GM12878 (cell line): Measurements from ENCODE around the gene OR52E6. TPM values are rescaled to one million over a fixed set of nuclear protein-coding genes. Genes with fewer than 3 reads are reported as not detected.

ENCODE experiments used
- ATAC-seq: fragments of 200-7000 bp; cut with Tn5 transposase; 3 replicates; pipeline ENCODE4 v1.9.1; 2020; ENCODE audit warnings: mild to moderate bottlenecking, moderate library complexity
- BruUV-seq: library from RNA; stranded (reverse); fragments of 400-500 nt; replicated peaks from 2 replicates; lab custom pipeline; 2021; lab: Mats Ljungman, UMichigan
- CTCF ChIA-PET: fragments of 300-600 bp; sonication (Branson Sonifier 250); formaldehyde crosslinking; extraction: SDS; loops from one replicate; lab custom pipeline; 2021; ENCODE audit warnings: inconsistent platforms; lab: Yijun Ruan, JAX
- POLR2A ChIA-PET: fragments of 350-600 bp; formaldehyde crosslinking; extraction: SDS; loops from one replicate; lab custom pipeline; 2021; ENCODE audit warnings: inconsistent platforms; lab: Charles Lee
- RAD21 ChIA-PET: fragments of 300-600 bp; sonication (Branson Sonifier 250); formaldehyde crosslinking; loops from one replicate; lab custom pipeline; 2023; ENCODE audit warnings: antibody characterized with exemption; ENCODE audit not compliant: unreplicated experiment; lab: Charles Lee
- SMC1A ChIA-PET: fragments of 300-600 bp; sonication (Branson Sonifier 250); formaldehyde crosslinking; loops from one replicate; lab custom pipeline; 2023; ENCODE audit not compliant: unreplicated experiment, uncharacterized antibody; lab: Charles Lee
- DNase-seq: peaks from one replicate; pipeline ENCODE4 v3.0.0-alpha.2; 2011; ENCODE audit warnings: low read depth, low spot score
- FAIRE-seq: peaks from 3 replicates; lab custom pipeline; 2011; peaks lifted over from hg19 to GRCh38; lab: Jason Lieb, UNC
- H2AFZ ChIP-seq: 2 replicates; pipeline ENCODE4 v1.6.0; 2011; ENCODE audit warnings: low read depth, low read length, control low read depth; ENCODE audit not compliant: control insufficient read depth
- H3K27ac ChIP-seq: 2 replicates; pipeline ENCODE4 v1.5.1; 2011; ENCODE audit warnings: control low read depth; ENCODE audit not compliant: control insufficient read depth, insufficient read depth
- H3K27me3 ChIP-seq, 2 experiments: replicated peaks in 1 of 2; 2 replicates each; pipeline versions ENCODE4 v1.6.0 to v1.6.1; 2011; ENCODE audit warnings: low read length in 1 of 2; ENCODE audit not compliant: control insufficient read depth in 2 of 2, insufficient read depth in 2 of 2
- H3K36me3 ChIP-seq, 2 experiments: 2 replicates each; pipeline ENCODE4 v1.5.1; 2011; ENCODE audit warnings: low read length in 1 of 2; ENCODE audit not compliant: control insufficient read depth in 2 of 2, insufficient read depth in 2 of 2
- H3K4me1 ChIP-seq: 2 replicates; pipeline ENCODE4 v1.6.1; 2011; ENCODE audit warnings: mild to moderate bottlenecking, low read length, moderate library complexity, mixed read lengths; ENCODE audit not compliant: control insufficient read depth, insufficient read depth
- H3K4me2 ChIP-seq: 2 replicates; pipeline ENCODE4 v1.6.0; 2011; ENCODE audit warnings: control low read depth; ENCODE audit not compliant: control insufficient read depth, insufficient read depth
- H3K4me3 ChIP-seq: fragments of 200-600 bp; sonication (generic); 2 replicates; pipeline ENCODE4 v1.5.1; 2016
- H3K79me2 ChIP-seq: 2 replicates; pipeline ENCODE4 v1.6.0; 2011; ENCODE audit warnings: low read length; ENCODE audit not compliant: control insufficient read depth, insufficient read depth
- H3K9ac ChIP-seq: 2 replicates; pipeline ENCODE4 v1.8.0; 2011; ENCODE audit warnings: low read length, control low read depth, mixed read lengths; ENCODE audit not compliant: control insufficient read depth, insufficient read depth
- H3K9me3 ChIP-seq: replicated peaks from 3 replicates; pipeline ENCODE4 v1.5.1; 2011; ENCODE audit warnings: mild to moderate bottlenecking, low read length; ENCODE audit not compliant: control insufficient read depth, insufficient read depth
- H4K20me1 ChIP-seq: 2 replicates; pipeline ENCODE4 v1.6.0; 2011; ENCODE audit not compliant: control insufficient read depth, insufficient read depth
- SRF ChIP-seq, 2 experiments: IDR thresholded peaks; 2 replicates each; pipeline ENCODE4 v1.6.1; 2011; ENCODE audit warnings: low read depth in 2 of 2, low read length in 2 of 2, mild to moderate bottlenecking in 1 of 2, moderate library complexity in 1 of 2
- WGBS: methylation state at CpG from one replicate; pipeline ENCODE4 v1.1.6; 2016; ENCODE audit warnings: low lambda C conversion rate; ENCODE audit not compliant: insufficient replicate concordance, insufficient coverage; ENCODE audit errors: missing lambda C conversion rate; 5-methylcytosine and 5-hydroxymethylcytosine counted together
- in situ Hi-C: fragments of 300-500 bp; cut with MboI; formaldehyde crosslinking; loops from 9 replicates; pipeline ENCODE4 v1.14.3; 2018; ENCODE audit warnings: mixed read lengths
- intact Hi-C: fragments of 100-400 bp; cut with micrococcal nuclease; formaldehyde crosslinking; loops from one replicate; pipeline ENCODE4 v1.14.2; 2022; ENCODE audit not compliant: unreplicated experiment
- polyA plus RNA-seq, 11 experiments: library from polyadenylated mRNA; depleted of rRNA in 4 of 11; unstranded in 6 of 11; stranded (reverse) in 5 of 11; fragments of >200 nt; fragmentation: Nextera tagmentation in 4 of 11; fragmentation: Illumina TruSeq in 1 of 11; extraction: Ambion mirVana in 4 of 11; extraction: Trizol in 1 of 11; gene quantifications; 1 replicate in 1 of 11; 2 replicates in 10 of 11; pipeline versions ENCODE4 v1.2.1 to v1.2.3, GENCODE V29; 2011 to 2016; ENCODE audit warnings: inconsistent platforms in 2 of 11, missing spikeins in 2 of 11, low read depth in 1 of 11
- total RNA-seq, 4 experiments: library from RNA; depleted of rRNA in 3 of 4; stranded (reverse); fragments of >200 nt in 3 of 4; fragmentation: Illumina TruSeq in 1 of 4; extraction: Trizol in 1 of 4; gene quantifications; 2 replicates each; pipeline versions ENCODE4 v1.2.1 to v1.2.3, GENCODE V29; 2013 to 2021
- TF ChIP-seq, protein P1 (sequence below): IDR thresholded peaks from 2 replicates; pipeline ENCODE4 v1.6.1; 2012; ENCODE audit warnings: mild to moderate bottlenecking, low read depth, low read length

Gene OR52E6
- total and polyA plus RNA-seq, 10 of the 15 experiments (the other 5 are each of a cell fraction or from before 2014, with no cell fraction given), result not detected

DNA sequence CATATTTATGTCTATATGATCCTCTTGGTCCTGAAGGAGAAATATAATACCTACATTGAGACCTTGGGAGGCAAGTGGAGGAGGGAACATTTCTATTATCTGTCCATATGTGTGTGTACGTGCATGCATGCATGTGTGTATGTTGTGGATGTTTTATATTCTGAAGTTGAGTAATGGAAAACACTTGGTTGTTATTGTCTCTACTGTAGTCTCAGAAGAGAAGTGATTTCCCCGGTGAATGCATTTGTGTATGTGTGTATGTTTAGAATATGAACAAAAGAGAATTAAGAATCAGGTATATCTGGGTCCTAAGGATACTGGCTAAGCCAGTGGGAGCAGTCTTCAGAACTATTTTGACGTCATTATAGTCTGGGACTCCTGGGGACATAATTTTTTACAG lies 50.5 kb downstream of the OR52E6 start, which contains the start of gene OR52N1:
Gene OR52N1 (minus strand): TSS at position 101 of the 400 bp plus-strand sequence. CDS start 2,449 bp downstream, outside the sequence.
- Histone ChIP-seq H3K27me3 (no peaks in the 10 kb centered on the region), H3K4me1 (no peaks in the 10 kb centered on the region), H3K79me2 (no peaks in the 10 kb centered on the region), H3K4me3 (no peak within 1 kb of the TSS), H2AFZ (no peak within 1 kb of the TSS), H4K20me1 (no peaks in the 10 kb centered on the region), H3K4me2 (no peak within 1 kb of the TSS), H3K9ac (no peak within 1 kb of the TSS), H3K36me3 (no peaks in the 10 kb centered on the region), H3K9me3 (no peaks in the 10 kb centered on the region), H3K27ac (no peak within 1 kb of the TSS)
- ChIA-PET CTCF (no interaction called here), RAD21 (no interaction called here), SMC1A (no interaction called here), POLR2A (no interaction called here)
- ATAC-seq (no peak), FAIRE-seq (no peak), DNase-seq (no peak)
- no TSS peak for BruUV-seq
- TF ChIP-seq SRF (IDR thresholded peaks at IDR 0.05; ENCODE audit: low read depth in 2 of 2, low read length in 2 of 2), result no peak
- TF ChIP-seq, protein P1, sequence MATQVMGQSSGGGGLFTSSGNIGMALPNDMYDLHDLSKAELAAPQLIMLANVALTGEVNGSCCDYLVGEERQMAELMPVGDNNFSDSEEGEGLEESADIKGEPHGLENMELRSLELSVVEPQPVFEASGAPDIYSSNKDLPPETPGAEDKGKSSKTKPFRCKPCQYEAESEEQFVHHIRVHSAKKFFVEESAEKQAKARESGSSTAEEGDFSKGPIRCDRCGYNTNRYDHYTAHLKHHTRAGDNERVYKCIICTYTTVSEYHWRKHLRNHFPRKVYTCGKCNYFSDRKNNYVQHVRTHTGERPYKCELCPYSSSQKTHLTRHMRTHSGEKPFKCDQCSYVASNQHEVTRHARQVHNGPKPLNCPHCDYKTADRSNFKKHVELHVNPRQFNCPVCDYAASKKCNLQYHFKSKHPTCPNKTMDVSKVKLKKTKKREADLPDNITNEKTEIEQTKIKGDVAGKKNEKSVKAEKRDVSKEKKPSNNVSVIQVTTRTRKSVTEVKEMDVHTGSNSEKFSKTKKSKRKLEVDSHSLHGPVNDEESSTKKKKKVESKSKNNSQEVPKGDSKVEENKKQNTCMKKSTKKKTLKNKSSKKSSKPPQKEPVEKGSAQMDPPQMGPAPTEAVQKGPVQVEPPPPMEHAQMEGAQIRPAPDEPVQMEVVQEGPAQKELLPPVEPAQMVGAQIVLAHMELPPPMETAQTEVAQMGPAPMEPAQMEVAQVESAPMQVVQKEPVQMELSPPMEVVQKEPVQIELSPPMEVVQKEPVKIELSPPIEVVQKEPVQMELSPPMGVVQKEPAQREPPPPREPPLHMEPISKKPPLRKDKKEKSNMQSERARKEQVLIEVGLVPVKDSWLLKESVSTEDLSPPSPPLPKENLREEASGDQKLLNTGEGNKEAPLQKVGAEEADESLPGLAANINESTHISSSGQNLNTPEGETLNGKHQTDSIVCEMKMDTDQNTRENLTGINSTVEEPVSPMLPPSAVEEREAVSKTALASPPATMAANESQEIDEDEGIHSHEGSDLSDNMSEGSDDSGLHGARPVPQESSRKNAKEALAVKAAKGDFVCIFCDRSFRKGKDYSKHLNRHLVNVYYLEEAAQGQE, result no peak
- 11% methylated on average over 3 of the region's 3 CpGs for WGBS
- intact Hi-C loops, result no loop called here
- in situ Hi-C loops, result no loop called here

Other genes starting within 250 kb of the OR52E6 start
Only the 7 nearest of the 17 such genes appear.
- 0.85 and 1.3 TPM in 2 replicates for gene OR52N4, start 87.7 kb downstream of the OR52E6 start, total RNA-seq (2014; rRNA removed)
- gene OR52N4, start 87.7 kb downstream of the OR52E6 start, total RNA-seq (2014; rRNA removed; fragmentation: Illumina TruSeq; extraction: Trizol), result 0.67 and 0.83 TPM in 2 replicates
- gene OR52N4, start 87.7 kb downstream of the OR52E6 start, total RNA-seq (2021), result 0.37 and 0.41 TPM in 2 replicates
- 8.6 and 9.4 TPM in 2 replicates for gene OR52N4, start 87.7 kb downstream of the OR52E6 start, polyA plus RNA-seq (2011; rRNA removed)
- 0.76 and 1.7 TPM in 2 replicates for gene OR52N4, start 87.7 kb downstream of the OR52E6 start, polyA plus RNA-seq (2014; fragmentation: Illumina TruSeq; extraction: Trizol)
- under 1 TPM; 0.16 to 0.35 TPM for gene OR52N4, start 87.7 kb downstream of the OR52E6 start, polyA plus RNA-seq (2014; fragmentation: Nextera tagmentation; extraction: Ambion mirVana)
- gene OR52N4, start 87.7 kb downstream of the OR52E6 start, polyA plus RNA-seq (2014; rRNA removed), result 0.33 and 1.2 TPM in 2 replicates
- gene OR52N4, start 87.7 kb downstream of the OR52E6 start, polyA plus RNA-seq (2016; fragmentation: Nextera tagmentation; extraction: Ambion mirVana), result under 1 TPM in 1 of 2 experiments, not detected in 1; 0.21 TPM
- not detected in 2 replicates for gene OR52N5, start 58.5 kb downstream of the OR52E6 start, total RNA-seq (2014; rRNA removed)
- not detected in 2 replicates for gene OR52N5, start 58.5 kb downstream of the OR52E6 start, total RNA-seq (2014; rRNA removed; fragmentation: Illumina TruSeq; extraction: Trizol)
- not detected in 2 replicates for gene OR52N5, start 58.5 kb downstream of the OR52E6 start, total RNA-seq (2021)
- gene OR52N5, start 58.5 kb downstream of the OR52E6 start, polyA plus RNA-seq (2011; rRNA removed), result not detected in 2 replicates
- gene OR52N5, start 58.5 kb downstream of the OR52E6 start, polyA plus RNA-seq (2014; fragmentation: Illumina TruSeq; extraction: Trizol), result not detected in 2 replicates
- gene OR52N5, start 58.5 kb downstream of the OR52E6 start, polyA plus RNA-seq (2014; fragmentation: Nextera tagmentation; extraction: Ambion mirVana), result not detected
- gene OR52N5, start 58.5 kb downstream of the OR52E6 start, polyA plus RNA-seq (2014; rRNA removed), result not detected in 2 replicates
- gene OR52N5, start 58.5 kb downstream of the OR52E6 start, polyA plus RNA-seq (2016; fragmentation: Nextera tagmentation; extraction: Ambion mirVana), result not detected
- gene OR52N1, start 50.6 kb downstream of the OR52E6 start, total RNA-seq (2014; rRNA removed), result not detected in 2 replicates
- gene OR52N1, start 50.6 kb downstream of the OR52E6 start, total RNA-seq (2014; rRNA removed; fragmentation: Illumina TruSeq; extraction: Trizol), result not detected in 2 replicates
- not detected in 2 replicates for gene OR52N1, start 50.6 kb downstream of the OR52E6 start, total RNA-seq (2021)
- gene OR52N1, start 50.6 kb downstream of the OR52E6 start, polyA plus RNA-seq (2011; rRNA removed), result 0.04 and 0.13 TPM in 2 replicates
- gene OR52N1, start 50.6 kb downstream of the OR52E6 start, polyA plus RNA-seq (2014; fragmentation: Illumina TruSeq; extraction: Trizol), result not detected in 2 replicates
- gene OR52N1, start 50.6 kb downstream of the OR52E6 start, polyA plus RNA-seq (2014; fragmentation: Nextera tagmentation; extraction: Ambion mirVana), result not detected
- gene OR52N1, start 50.6 kb downstream of the OR52E6 start, polyA plus RNA-seq (2014; rRNA removed), result not detected in 2 replicates
- not detected for gene OR52N1, start 50.6 kb downstream of the OR52E6 start, polyA plus RNA-seq (2016; fragmentation: Nextera tagmentation; extraction: Ambion mirVana)
- 0.11 TPM in 1 of 2 replicates, not detected in the other for gene OR52N2, start 33.0 kb downstream of the OR52E6 start, total RNA-seq (2014; rRNA removed)
- gene OR52N2, start 33.0 kb downstream of the OR52E6 start, total RNA-seq (2014; rRNA removed; fragmentation: Illumina TruSeq; extraction: Trizol), result not detected in 2 replicates
- gene OR52N2, start 33.0 kb downstream of the OR52E6 start, total RNA-seq (2021), result not detected in 2 replicates
- gene OR52N2, start 33.0 kb downstream of the OR52E6 start, polyA plus RNA-seq (2011; rRNA removed), result 0.42 and 0.52 TPM in 2 replicates
- 0.06 TPM in 1 of 2 replicates, not detected in the other for gene OR52N2, start 33.0 kb downstream of the OR52E6 start, polyA plus RNA-seq (2014; fragmentation: Illumina TruSeq; extraction: Trizol)
- under 1 TPM; 0.24 to 0.40 TPM for gene OR52N2, start 33.0 kb downstream of the OR52E6 start, polyA plus RNA-seq (2014; fragmentation: Nextera tagmentation; extraction: Ambion mirVana)
- 0.15 TPM in 1 of 2 replicates, not detected in the other for gene OR52N2, start 33.0 kb downstream of the OR52E6 start, polyA plus RNA-seq (2014; rRNA removed)
- gene OR52N2, start 33.0 kb downstream of the OR52E6 start, polyA plus RNA-seq (2016; fragmentation: Nextera tagmentation; extraction: Ambion mirVana), result not detected
- not detected in 2 replicates for gene OR52E8, start 15.8 kb upstream of the OR52E6 start, total RNA-seq (2014; rRNA removed)
- gene OR52E8, start 15.8 kb upstream of the OR52E6 start, total RNA-seq (2014; rRNA removed; fragmentation: Illumina TruSeq; extraction: Trizol), result not detected in 2 replicates
- gene OR52E8, start 15.8 kb upstream of the OR52E6 start, total RNA-seq (2021), result not detected in 2 replicates
- gene OR52E8, start 15.8 kb upstream of the OR52E6 start, polyA plus RNA-seq (2011; rRNA removed), result not detected in 2 replicates
- gene OR52E8, start 15.8 kb upstream of the OR52E6 start, polyA plus RNA-seq (2014; fragmentation: Illumina TruSeq; extraction: Trizol), result not detected in 2 replicates
- not detected for gene OR52E8, start 15.8 kb upstream of the OR52E6 start, polyA plus RNA-seq (2014; fragmentation: Nextera tagmentation; extraction: Ambion mirVana)
- gene OR52E8, start 15.8 kb upstream of the OR52E6 start, polyA plus RNA-seq (2014; rRNA removed), result not detected in 2 replicates
- gene OR52E8, start 15.8 kb upstream of the OR52E6 start, polyA plus RNA-seq (2016; fragmentation: Nextera tagmentation; extraction: Ambion mirVana), result not detected
- gene OR52E4, start 38.7 kb upstream of the OR52E6 start, total RNA-seq (2014; rRNA removed), result not detected in 2 replicates
- gene OR52E4, start 38.7 kb upstream of the OR52E6 start, total RNA-seq (2014; rRNA removed; fragmentation: Illumina TruSeq; extraction: Trizol), result not detected in 2 replicates
- not detected in 2 replicates for gene OR52E4, start 38.7 kb upstream of the OR52E6 start, total RNA-seq (2021)
- gene OR52E4, start 38.7 kb upstream of the OR52E6 start, polyA plus RNA-seq (2011; rRNA removed), result not detected in 2 replicates
- not detected in 2 replicates for gene OR52E4, start 38.7 kb upstream of the OR52E6 start, polyA plus RNA-seq (2014; fragmentation: Illumina TruSeq; extraction: Trizol)
- gene OR52E4, start 38.7 kb upstream of the OR52E6 start, polyA plus RNA-seq (2014; fragmentation: Nextera tagmentation; extraction: Ambion mirVana), result not detected
- not detected in 2 replicates for gene OR52E4, start 38.7 kb upstream of the OR52E6 start, polyA plus RNA-seq (2014; rRNA removed)
- not detected for gene OR52E4, start 38.7 kb upstream of the OR52E6 start, polyA plus RNA-seq (2016; fragmentation: Nextera tagmentation; extraction: Ambion mirVana)
- gene OR52E5, start 51.3 kb upstream of the OR52E6 start, total RNA-seq (2014; rRNA removed), result not detected in 2 replicates
- gene OR52E5, start 51.3 kb upstream of the OR52E6 start, total RNA-seq (2014; rRNA removed; fragmentation: Illumina TruSeq; extraction: Trizol), result not detected in 2 replicates
- not detected in 2 replicates for gene OR52E5, start 51.3 kb upstream of the OR52E6 start, total RNA-seq (2021)
- not detected in 2 replicates for gene OR52E5, start 51.3 kb upstream of the OR52E6 start, polyA plus RNA-seq (2011; rRNA removed)
- gene OR52E5, start 51.3 kb upstream of the OR52E6 start, polyA plus RNA-seq (2014; fragmentation: Illumina TruSeq; extraction: Trizol), result not detected in 2 replicates
- gene OR52E5, start 51.3 kb upstream of the OR52E6 start, polyA plus RNA-seq (2014; fragmentation: Nextera tagmentation; extraction: Ambion mirVana), result not detected
- not detected in 2 replicates for gene OR52E5, start 51.3 kb upstream of the OR52E6 start, polyA plus RNA-seq (2014; rRNA removed)
- gene OR52E5, start 51.3 kb upstream of the OR52E6 start, polyA plus RNA-seq (2016; fragmentation: Nextera tagmentation; extraction: Ambion mirVana), result not detected